Ishikawa (cell line): ENCODE data around the gene POLR3A.

Experiments used
- CEBPB ChIP-seq: IDR thresholded peaks from 2 replicates; pipeline ENCODE4 v1.6.1; 2012
- CREB1 ChIP-seq: IDR thresholded peaks from 2 replicates; pipeline ENCODE4 v1.6.1; 2012; ENCODE audit warnings: low read depth
- EGR1 ChIP-seq: IDR thresholded peaks from 2 replicates; pipeline ENCODE4 v1.6.1; 2012
- EP300 ChIP-seq: IDR thresholded peaks from 2 replicates; pipeline ENCODE4 v1.6.1; 2012; ENCODE audit warnings: borderline replicate concordance
- FOXM1 ChIP-seq: IDR thresholded peaks from 2 replicates; pipeline ENCODE4 v1.6.1; 2012; ENCODE audit warnings: low read depth, borderline replicate concordance
- NFIC ChIP-seq: IDR thresholded peaks from 2 replicates; pipeline ENCODE4 v1.6.1; 2012
- RAD21 ChIP-seq: IDR thresholded peaks from 2 replicates; pipeline ENCODE4 v1.6.1; 2012; ENCODE audit warnings: low read depth
- TAF1 ChIP-seq: IDR thresholded peaks from 2 replicates; pipeline ENCODE4 v1.6.1; 2012; ENCODE audit warnings: low read depth, mild to moderate bottlenecking
- TCF12 ChIP-seq: IDR thresholded peaks from 2 replicates; pipeline ENCODE4 v1.6.1; 2012; ENCODE audit warnings: low read depth
- TEAD4 ChIP-seq: IDR thresholded peaks from 2 replicates; pipeline ENCODE4 v1.6.1; 2012
- YY1 ChIP-seq: IDR thresholded peaks from 2 replicates; pipeline ENCODE4 v1.6.1; 2012; ENCODE audit warnings: low read depth
- ZBTB7A ChIP-seq: IDR thresholded peaks from 2 replicates; pipeline ENCODE4 v1.6.1; 2012; ENCODE audit warnings: low read depth
- TF ChIP-seq, protein P1 (sequence below): IDR thresholded peaks from 2 replicates; pipeline ENCODE4 v1.6.1; 2012
- TF ChIP-seq, protein P2 (sequence below): IDR thresholded peaks from 2 replicates; pipeline ENCODE4 v1.6.1; 2012; ENCODE audit warnings: low read depth, mild to moderate bottlenecking
- TF ChIP-seq, protein P3 (sequence below): IDR thresholded peaks from 2 replicates; pipeline ENCODE4 v1.6.1; 2012

The POLR3A gene

DNA sequence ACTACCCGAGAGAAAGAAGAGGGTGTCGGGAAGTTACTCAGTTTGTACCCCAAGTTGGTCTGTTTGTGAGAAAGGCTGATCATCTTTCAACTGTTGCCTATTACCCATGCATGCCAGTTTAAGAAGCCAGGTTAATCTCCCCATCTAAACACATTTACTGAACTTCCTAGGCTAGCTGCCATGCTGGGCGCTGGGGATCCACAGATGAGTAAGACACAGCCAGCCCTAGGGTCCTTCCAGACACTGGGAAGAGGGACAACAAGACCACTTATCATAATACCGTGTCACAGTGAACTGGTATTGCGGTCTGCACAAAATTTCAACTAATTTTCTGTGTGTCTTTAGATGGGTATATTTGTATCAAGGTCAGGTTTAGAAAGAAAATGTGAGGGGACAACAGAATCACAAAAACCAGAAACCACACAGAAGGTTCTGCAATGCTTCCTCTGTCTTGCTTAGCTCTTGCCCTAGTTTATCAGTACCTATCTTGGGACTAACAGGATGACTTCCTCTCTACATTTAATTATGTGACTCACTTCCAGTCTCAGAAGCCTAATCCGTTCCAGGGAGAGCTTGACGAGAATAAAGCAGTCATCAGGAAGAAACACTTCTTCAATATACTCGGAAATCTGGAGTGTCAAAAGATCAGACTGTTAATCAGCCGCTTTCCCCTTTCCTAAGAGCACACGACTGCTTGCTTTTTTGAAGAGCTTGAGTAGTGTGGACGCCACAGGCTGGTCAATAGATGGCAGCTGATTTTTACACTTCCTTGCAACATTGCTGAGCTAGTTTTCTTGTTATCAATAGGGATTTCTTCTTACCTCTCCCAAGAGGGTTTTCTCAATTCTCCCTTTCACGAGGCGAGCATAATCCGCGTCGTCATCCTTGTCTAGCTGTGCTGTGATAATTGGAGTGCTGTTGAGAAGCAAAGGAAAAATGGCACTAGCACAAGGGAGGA lies 45.7 kb downstream of the POLR3A start:
- TF ChIP-seq TCF12: no peak
- no peak for TF ChIP-seq TEAD4
- TF ChIP-seq YY1: no peak
- TF ChIP-seq ZBTB7A: no peak
- no peak for TF ChIP-seq EGR1
- no peak for TF ChIP-seq RAD21
- TF ChIP-seq CREB1: no peak

DNA sequence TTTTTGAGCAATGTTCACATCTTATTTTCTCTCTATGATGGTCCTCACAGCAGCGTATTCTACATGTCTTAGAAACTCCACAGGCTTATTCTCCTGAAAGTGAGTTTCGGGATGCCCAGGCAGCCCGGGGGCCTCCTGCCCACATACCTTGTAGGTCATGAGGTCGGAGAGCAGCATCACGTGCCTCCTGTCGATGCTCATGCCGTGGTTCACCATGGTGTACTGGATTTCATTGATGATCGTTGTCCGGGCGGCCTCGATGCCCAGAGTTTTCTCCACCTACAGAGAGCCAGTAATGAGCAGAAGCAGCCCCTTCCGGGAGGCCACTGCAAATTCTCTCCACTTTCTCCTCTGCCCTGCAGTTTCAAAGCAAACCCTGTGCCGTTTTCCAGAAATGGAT lies 48.0 kb downstream of the POLR3A start:
- no peak for TF ChIP-seq CEBPB
- TF ChIP-seq NFIC: no peak
- no peak for TF ChIP-seq FOXM1
- no peak for TF ChIP-seq TCF12

DNA sequence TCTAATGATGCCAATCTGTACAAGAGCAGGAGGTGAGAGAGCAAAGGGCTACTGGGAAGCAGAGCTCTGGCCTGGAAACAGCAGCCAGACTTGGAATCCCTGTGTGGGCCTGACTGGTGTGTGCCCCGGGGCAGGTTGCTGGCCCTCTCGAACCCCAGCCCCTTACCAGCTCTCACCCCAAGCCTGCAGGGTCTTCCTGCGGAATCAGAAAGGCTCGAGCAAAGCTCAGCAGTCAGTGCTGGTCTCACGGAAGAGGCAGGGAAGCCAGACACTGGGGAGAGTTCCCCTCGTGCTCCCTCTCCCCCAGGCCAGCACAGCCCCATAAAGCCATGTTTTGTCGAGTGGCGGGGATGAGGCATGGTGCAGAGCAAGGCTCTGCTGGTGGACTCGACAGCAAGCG lies 50.1 kb downstream of the POLR3A start:
- TF ChIP-seq CEBPB (no peak), EGR1 (no peak), TAF1 (no peak), NFIC (no peak), FOXM1 (no peak), RAD21 (no peak)

DNA sequence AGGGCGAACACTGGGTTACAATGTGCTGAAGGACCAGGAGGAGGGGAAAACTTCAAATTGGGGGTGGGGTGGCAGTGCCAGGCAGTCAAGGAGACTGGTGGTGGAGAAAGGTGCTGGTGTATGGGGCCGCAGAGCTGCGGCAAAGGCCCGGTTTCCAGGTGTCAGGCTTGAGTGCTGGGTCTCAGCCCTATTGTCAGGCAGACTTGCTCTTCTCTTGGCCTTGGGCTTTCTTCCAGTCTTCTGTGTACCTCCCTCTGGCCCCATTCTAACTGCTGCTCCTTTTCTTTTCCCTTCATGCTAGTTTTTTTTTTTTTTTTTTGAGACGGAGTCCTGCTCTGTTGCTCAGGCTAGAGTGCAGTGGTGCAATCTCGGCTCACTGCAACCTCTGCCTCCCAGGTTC lies 51.0 kb downstream of the POLR3A start:
- no peak for TF ChIP-seq EGR1
- no peak for TF ChIP-seq TCF12
- no peak for TF ChIP-seq RAD21
- no peak for TF ChIP-seq CEBPB
- TF ChIP-seq CREB1: no peak
- TF ChIP-seq, protein P1, sequence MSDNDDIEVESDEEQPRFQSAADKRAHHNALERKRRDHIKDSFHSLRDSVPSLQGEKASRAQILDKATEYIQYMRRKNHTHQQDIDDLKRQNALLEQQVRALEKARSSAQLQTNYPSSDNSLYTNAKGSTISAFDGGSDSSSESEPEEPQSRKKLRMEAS: no peak
- no peak for TF ChIP-seq YY1
- TF ChIP-seq TAF1: no peak
- TF ChIP-seq TEAD4: no peak
- TF ChIP-seq ZBTB7A: no peak
- TF ChIP-seq, protein P2, sequence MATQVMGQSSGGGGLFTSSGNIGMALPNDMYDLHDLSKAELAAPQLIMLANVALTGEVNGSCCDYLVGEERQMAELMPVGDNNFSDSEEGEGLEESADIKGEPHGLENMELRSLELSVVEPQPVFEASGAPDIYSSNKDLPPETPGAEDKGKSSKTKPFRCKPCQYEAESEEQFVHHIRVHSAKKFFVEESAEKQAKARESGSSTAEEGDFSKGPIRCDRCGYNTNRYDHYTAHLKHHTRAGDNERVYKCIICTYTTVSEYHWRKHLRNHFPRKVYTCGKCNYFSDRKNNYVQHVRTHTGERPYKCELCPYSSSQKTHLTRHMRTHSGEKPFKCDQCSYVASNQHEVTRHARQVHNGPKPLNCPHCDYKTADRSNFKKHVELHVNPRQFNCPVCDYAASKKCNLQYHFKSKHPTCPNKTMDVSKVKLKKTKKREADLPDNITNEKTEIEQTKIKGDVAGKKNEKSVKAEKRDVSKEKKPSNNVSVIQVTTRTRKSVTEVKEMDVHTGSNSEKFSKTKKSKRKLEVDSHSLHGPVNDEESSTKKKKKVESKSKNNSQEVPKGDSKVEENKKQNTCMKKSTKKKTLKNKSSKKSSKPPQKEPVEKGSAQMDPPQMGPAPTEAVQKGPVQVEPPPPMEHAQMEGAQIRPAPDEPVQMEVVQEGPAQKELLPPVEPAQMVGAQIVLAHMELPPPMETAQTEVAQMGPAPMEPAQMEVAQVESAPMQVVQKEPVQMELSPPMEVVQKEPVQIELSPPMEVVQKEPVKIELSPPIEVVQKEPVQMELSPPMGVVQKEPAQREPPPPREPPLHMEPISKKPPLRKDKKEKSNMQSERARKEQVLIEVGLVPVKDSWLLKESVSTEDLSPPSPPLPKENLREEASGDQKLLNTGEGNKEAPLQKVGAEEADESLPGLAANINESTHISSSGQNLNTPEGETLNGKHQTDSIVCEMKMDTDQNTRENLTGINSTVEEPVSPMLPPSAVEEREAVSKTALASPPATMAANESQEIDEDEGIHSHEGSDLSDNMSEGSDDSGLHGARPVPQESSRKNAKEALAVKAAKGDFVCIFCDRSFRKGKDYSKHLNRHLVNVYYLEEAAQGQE: no peak
- no peak for TF ChIP-seq FOXM1
- TF ChIP-seq, protein P3, sequence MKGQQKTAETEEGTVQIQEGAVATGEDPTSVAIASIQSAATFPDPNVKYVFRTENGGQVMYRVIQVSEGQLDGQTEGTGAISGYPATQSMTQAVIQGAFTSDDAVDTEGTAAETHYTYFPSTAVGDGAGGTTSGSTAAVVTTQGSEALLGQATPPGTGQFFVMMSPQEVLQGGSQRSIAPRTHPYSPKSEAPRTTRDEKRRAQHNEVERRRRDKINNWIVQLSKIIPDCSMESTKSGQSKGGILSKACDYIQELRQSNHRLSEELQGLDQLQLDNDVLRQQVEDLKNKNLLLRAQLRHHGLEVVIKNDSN: no peak
- no peak for TF ChIP-seq EP300
- TF ChIP-seq NFIC: no peak

DNA sequence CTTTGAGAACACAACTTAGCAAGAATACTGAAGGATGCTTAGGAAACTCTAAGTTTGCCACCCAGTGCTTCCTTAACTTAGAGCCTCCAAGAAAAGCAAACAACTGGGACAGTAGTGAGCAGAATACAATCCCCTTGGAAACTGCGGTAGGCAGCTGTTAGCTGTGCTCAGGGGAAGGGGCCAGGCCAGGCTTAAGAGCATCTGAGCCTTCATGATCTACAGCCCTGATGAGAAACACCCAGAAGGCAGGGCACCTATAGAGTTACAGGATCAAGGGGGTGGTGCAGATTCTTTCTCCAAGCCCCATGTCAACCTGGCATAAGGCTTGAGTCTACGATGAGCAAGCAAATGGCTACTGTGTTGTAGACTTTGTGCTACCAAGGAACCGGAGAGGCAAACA lies 51.4 kb downstream of the POLR3A start:
- no peak for TF ChIP-seq CEBPB

DNA sequence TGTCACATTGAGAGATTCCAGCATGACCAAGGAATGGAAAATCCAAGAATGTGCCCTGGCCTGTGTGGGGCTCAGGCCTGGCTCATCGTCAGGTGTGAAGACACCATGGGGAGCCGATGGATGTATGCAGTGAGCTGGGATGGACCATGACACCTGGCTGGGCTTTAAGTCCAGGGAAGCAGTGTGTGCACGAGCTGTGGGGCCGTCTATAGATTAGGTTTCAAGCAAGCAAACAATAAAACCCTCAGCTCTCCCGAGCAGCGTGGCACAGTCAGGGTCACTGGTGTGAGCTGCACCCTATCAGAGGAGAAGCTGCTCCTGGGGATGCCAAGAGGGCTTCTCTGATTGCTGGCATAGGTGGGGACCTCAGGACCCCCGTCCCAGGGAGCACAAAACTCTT lies 52.3 kb downstream of the POLR3A start:
- TF ChIP-seq CREB1: no peak
- TF ChIP-seq, protein P1: no peak
- TF ChIP-seq, protein P3: no peak
- TF ChIP-seq YY1: no peak
- TF ChIP-seq NFIC: no peak
- no peak for TF ChIP-seq ZBTB7A
- no peak for TF ChIP-seq CEBPB
- no peak for TF ChIP-seq RAD21
- no peak for TF ChIP-seq TEAD4
- no peak for TF ChIP-seq EGR1
- no peak for TF ChIP-seq TCF12

DNA sequence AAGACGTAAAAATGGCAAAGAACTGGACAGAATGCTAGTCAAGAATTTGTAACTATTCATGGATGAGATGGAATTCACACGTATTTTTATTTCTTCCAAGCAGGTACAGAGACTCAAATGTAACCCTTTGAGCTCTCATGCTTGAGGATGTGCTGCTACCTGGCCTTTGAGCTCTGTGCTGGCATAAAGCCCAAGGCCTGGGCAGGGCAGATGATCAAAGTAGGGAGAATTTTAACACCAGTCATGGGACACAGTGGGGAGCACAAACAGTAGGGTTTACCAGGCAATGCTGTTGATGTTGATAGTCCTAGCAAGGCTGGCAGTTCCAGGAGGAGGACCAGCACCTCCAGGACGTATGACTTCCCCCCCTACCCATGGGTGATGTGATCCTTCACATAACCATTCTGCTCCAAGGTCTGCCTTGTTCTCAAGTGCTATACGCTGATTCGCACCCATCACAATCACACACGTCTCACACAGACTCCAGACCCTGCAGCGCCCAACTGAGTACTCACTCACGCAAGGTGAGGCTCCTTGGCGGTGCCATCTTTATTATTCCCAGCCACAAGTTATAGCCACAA lies 54.1 kb downstream of the POLR3A start:
- TF ChIP-seq ZBTB7A: no peak
- TF ChIP-seq TEAD4: no peak
- TF ChIP-seq, protein P3: no peak
